Ishikawa (cell line): ENCODE results near the gene STK11IP.

ENCODE experiments used
- CEBPB ChIP-seq: IDR thresholded peaks from 2 replicates; pipeline ENCODE4 v1.6.1; 2012
- CREB1 ChIP-seq: IDR thresholded peaks from 2 replicates; pipeline ENCODE4 v1.6.1; 2012; ENCODE audit warnings: low read depth
- EGR1 ChIP-seq: IDR thresholded peaks from 2 replicates; pipeline ENCODE4 v1.6.1; 2012
- EP300 ChIP-seq: IDR thresholded peaks from 2 replicates; pipeline ENCODE4 v1.6.1; 2012; ENCODE audit warnings: borderline replicate concordance
- NFIC ChIP-seq: IDR thresholded peaks from 2 replicates; pipeline ENCODE4 v1.6.1; 2012
- RAD21 ChIP-seq: IDR thresholded peaks from 2 replicates; pipeline ENCODE4 v1.6.1; 2012; ENCODE audit warnings: low read depth
- TAF1 ChIP-seq: IDR thresholded peaks from 2 replicates; pipeline ENCODE4 v1.6.1; 2012; ENCODE audit warnings: low read depth, mild to moderate bottlenecking
- TCF12 ChIP-seq: IDR thresholded peaks from 2 replicates; pipeline ENCODE4 v1.6.1; 2012; ENCODE audit warnings: low read depth
- TEAD4 ChIP-seq: IDR thresholded peaks from 2 replicates; pipeline ENCODE4 v1.6.1; 2012
- YY1 ChIP-seq: IDR thresholded peaks from 2 replicates; pipeline ENCODE4 v1.6.1; 2012; ENCODE audit warnings: low read depth
- ZBTB7A ChIP-seq: IDR thresholded peaks from 2 replicates; pipeline ENCODE4 v1.6.1; 2012; ENCODE audit warnings: low read depth
- TF ChIP-seq, protein P1 (sequence below): IDR thresholded peaks from 2 replicates; pipeline ENCODE4 v1.6.1; 2012

DNA sequence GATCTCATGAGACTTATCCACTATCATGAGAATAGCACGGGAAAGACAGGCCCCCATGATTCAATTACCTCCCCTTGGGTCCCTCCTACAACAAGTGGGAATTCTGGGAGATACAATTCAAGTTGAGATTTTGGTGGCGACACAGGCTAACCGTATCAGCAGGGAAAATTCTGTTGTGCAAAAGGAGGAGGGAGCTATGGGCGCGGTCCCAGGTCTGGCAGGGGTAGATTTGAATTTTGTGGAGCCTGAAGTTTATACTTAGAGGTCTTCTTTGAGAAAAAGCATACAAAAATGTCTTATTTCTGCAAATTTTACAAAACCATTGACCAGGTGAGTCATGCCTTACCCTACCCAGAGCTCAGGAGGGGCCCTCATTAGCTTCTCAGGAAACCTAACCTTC is 66.4 kb downstream of the STK11IP start:
- TF ChIP-seq RAD21 = no peak
- no peak for TF ChIP-seq TCF12
- TF ChIP-seq EGR1 = no peak
- no peak for TF ChIP-seq EP300
- TF ChIP-seq NFIC = no peak
- TF ChIP-seq, protein P1, sequence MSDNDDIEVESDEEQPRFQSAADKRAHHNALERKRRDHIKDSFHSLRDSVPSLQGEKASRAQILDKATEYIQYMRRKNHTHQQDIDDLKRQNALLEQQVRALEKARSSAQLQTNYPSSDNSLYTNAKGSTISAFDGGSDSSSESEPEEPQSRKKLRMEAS = no peak
- TF ChIP-seq YY1 = no peak
- no peak for TF ChIP-seq ZBTB7A
- TF ChIP-seq TAF1 = no peak
- TF ChIP-seq CEBPB = no peak
- no peak for TF ChIP-seq TEAD4
- TF ChIP-seq CREB1 = no peak
